Measurements from ENCODE around the gene ODAD4.
"Not testable (repeated sequence)": the region's sequence is repeated elsewhere in the genome, so short reads cannot be mapped to it uniquely, and the experiment has no call there.

The ODAD4 gene

GRCh38 chr17:42002175-42002791, 71.9 kb downstream of the ODAD4 start:
- no peak for DNase-seq (ENCODE audit: low read depth in 2 of 2)

DNA sequence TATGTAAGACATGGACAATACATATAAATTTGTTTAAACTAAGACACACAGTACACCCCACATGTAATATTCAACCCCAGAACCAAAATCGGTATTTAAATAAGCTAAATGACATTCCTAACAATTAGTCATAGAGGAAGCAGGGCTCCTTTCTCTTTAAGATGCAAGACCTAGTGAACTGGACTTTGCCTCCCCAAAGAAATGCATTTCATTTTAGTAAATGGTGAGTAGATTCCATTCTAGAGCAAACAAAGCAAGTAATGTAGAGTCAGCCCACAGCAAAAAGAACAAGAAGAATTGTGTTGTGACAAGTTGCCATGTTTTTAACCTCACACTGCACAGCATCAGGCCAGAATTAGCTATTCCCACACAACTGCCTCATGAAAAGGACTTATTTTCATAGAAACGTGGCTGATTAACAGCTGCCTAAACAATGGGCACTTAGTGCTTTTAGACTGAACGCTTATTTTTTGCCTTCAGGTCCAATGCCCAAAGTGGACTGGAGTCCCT, 72.4 kb downstream of the ODAD4 start:
- DNase-seq (ENCODE audit: low read depth in 2 of 2) = no peak

DNA sequence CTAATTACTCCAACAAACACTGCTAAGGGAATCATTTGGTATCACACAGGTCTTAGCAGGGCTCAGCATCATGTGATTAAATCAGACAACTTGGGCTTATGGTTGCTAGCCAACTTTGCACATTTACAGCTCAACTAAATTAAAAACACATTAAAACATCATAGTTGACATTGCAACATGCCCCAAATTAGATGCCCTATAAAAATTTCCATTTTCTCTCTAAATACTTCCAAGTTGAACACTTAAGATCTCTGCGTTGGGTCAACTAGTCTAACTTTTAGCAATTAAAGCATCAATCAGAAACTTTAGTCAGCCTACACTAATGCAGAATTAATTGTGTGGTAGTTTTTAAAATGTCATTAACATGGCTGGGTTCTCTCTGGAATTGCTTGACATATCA, 74.7 kb downstream of the ODAD4 start:
- DNase-seq (ENCODE audit: low read depth in 2 of 2) = peak; percentile 61

DNA sequence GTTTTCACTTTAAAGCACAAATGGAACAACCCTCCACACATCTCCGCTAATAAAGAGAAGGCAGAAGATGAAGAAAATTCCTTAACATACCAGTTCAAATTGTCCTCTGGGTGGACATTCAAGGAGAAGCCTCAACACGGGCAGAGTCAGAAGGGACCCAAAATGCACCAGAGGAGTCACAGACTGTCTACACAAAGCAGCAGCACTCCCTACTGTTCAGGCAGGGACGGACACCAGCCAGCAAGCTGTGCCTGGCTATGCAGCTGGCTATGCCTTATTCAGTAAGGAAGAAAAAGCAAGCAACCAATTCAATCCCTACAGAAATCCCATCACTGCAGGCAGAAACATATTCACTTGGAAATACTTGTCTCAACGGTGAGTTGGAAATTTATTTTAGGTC, 78.8 kb downstream of the ODAD4 start:
- DNase-seq (ENCODE audit: low read depth in 2 of 2) = no peak

DNA sequence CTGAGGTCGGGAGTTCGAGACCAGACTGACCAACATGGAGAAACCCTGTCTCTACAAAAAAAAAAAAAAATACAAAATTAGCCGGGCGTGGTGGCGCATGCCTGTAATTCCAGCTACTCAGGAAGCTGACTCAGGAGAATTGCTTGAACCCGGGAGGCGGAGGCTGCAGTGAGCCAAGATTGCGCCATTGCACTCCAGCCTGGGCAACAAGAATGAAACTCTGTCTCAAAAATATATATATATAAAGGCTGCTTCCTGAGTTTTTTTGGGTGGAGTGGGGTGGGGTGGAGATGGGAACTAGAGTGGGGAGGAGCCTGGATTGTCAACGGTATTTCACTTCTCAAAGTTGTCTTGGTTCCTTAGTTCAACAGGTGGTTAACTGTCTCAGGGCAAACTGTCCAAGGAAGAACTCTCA, 79.9 kb downstream of the ODAD4 start:
- DNase-seq (ENCODE audit: low read depth in 2 of 2) = peak in 1 of 2 experiments; percentile 10

DNA sequence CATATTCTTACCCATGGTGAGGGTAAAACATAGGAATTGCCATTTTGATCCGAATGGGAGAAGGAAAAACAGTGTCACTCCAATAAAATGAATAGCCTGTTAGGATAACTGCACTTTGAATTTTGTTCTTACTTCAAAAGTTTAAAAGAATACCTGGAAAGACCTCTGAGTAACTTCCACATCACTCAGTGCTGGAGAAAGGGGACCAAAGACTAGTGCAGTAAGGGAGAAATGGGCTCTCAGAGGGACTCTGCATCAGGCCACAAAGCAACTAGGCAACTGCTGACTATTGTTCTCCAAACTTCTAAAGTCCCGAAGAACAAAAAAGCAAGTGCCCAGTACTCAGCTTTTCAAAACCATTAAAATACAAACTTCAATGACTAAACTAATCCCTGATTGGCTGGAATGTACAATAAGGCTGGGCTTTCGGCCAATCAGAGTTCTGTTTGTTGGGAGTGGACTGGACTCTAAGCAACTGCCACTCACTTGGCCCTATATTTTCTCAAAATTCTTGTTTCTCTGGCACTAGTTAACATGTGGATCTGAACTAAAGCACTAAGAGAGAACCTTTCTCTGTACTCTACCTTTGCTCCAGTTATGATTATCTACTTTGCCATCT, 80.6 kb downstream of the ODAD4 start:
- no peak for DNase-seq (ENCODE audit: low read depth in 2 of 2)

DNA sequence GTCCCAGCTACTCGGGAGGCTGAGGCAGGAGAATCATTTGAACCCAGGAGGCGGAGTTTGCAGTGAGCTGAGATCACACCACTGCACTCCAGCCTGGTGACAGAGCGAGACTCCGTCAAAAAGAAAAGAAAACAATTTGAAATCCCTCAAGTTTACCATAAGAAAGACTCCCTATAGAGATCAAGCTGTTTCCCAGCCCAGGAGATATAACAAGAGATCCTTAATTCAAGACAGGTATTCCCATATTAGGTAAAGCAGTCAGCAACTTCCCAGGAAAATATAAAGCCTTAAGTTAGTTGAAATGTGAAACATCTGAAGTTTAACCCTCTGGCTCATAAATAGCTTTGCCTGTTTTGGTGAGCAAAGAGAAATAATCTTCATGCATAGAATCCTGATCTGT, 81.9 kb downstream of the ODAD4 start:
- DNase-seq (ENCODE audit: low read depth in 2 of 2) = not testable (repeated sequence)

- not testable (repeated sequence) for DNase-seq (ENCODE audit: low read depth in 2 of 2)
Measured at GRCh38 chr17:42013740-42014139, 83.3 kb downstream of the ODAD4 start.

Measured in fibroblast of skin of left quadriceps (primary cell).